GM12891 (cell line): ENCODE measurements around the gene DDX52.

Experiments used
- POLR2A ChIP-seq: IDR thresholded peaks from 2 replicates; pipeline ENCODE4 v1.6.1; 2011; ENCODE audit warnings: low read depth, low read length, control low read depth
- POU2F2 ChIP-seq: IDR thresholded peaks from 2 replicates; pipeline ENCODE4 v1.6.1; 2011; ENCODE audit warnings: low read depth, mild to moderate bottlenecking, control low read depth, low read length, moderate library complexity
- TAF1 ChIP-seq: IDR thresholded peaks from 2 replicates; pipeline ENCODE4 v1.6.1; 2011; ENCODE audit warnings: low read depth, low read length, control low read depth

GRCh38 chr17:37678036-37678435 lies 34.8 kb upstream of the DDX52 start:
- no peak for TF ChIP-seq TAF1
- no peak for TF ChIP-seq POU2F2
- TF ChIP-seq POLR2A: no peak
